Measurements from ENCODE around the gene UBTD2.
"Not testable (repeated sequence)": the region's sequence is repeated elsewhere in the genome, so short reads cannot be mapped to it uniquely, and the experiment has no call there.

The UBTD2 gene

GRCh38 chr5:172305380-172305779 is 21.8 kb upstream of the UBTD2 start:
- no peak for DNase-seq (ENCODE audit: low read depth in 1 of 2, low spot score in 1 of 2)
- TF ChIP-seq JUND (IDR thresholded peaks at IDR 0.05; ENCODE audit: low read depth), result no peak
- in situ Hi-C loops (cut with HindIII; ENCODE audit: low pct_unique_long_range_greater_than_20kb, low sequenced_read_pairs), result no loop called here

- TF ChIP-seq JUND (IDR thresholded peaks at IDR 0.05; ENCODE audit: low read depth), result no peak
- peak in 1 of 2 experiments; percentile 70 for DNase-seq (ENCODE audit: low read depth in 1 of 2, low spot score in 1 of 2)
- in situ Hi-C loops (cut with HindIII; ENCODE audit: low pct_unique_long_range_greater_than_20kb, low sequenced_read_pairs), result no loop called here
Observed at GRCh38 chr5:172303572-172304335, 20.2 kb upstream of the UBTD2 start.

- no peak for TF ChIP-seq JUND (IDR thresholded peaks at IDR 0.05; ENCODE audit: low read depth)
- no peak for DNase-seq (ENCODE audit: low read depth in 1 of 2, low spot score in 1 of 2)
- in situ Hi-C loops (cut with HindIII; ENCODE audit: low pct_unique_long_range_greater_than_20kb, low sequenced_read_pairs), result no loop called here
Observed at GRCh38 chr5:172303162-172303561, 19.6 kb upstream of the UBTD2 start.

- no peak for TF ChIP-seq JUND (IDR thresholded peaks at IDR 0.05; ENCODE audit: low read depth)
- DNase-seq (ENCODE audit: low read depth in 1 of 2, low spot score in 1 of 2), result no peak
- in situ Hi-C loops (cut with HindIII; ENCODE audit: low pct_unique_long_range_greater_than_20kb, low sequenced_read_pairs), result no loop called here
Observed at GRCh38 chr5:172302047-172302710, 18.6 kb upstream of the UBTD2 start.

- no peak for TF ChIP-seq JUND (IDR thresholded peaks at IDR 0.05; ENCODE audit: low read depth)
- in situ Hi-C loops (cut with HindIII; ENCODE audit: low pct_unique_long_range_greater_than_20kb, low sequenced_read_pairs), result no loop called here
- no peak for DNase-seq (ENCODE audit: low read depth in 1 of 2, low spot score in 1 of 2)
Observed at GRCh38 chr5:172299916-172300439, 16.4 kb upstream of the UBTD2 start.

- in situ Hi-C loops (cut with HindIII; ENCODE audit: low pct_unique_long_range_greater_than_20kb, low sequenced_read_pairs), result no loop called here
- no peak for TF ChIP-seq JUND (IDR thresholded peaks at IDR 0.05; ENCODE audit: low read depth)
- no peak for DNase-seq (ENCODE audit: low read depth in 1 of 2, low spot score in 1 of 2)
Observed at GRCh38 chr5:172294831-172295230, 11.3 kb upstream of the UBTD2 start.

- in situ Hi-C loops (cut with HindIII; ENCODE audit: low pct_unique_long_range_greater_than_20kb, low sequenced_read_pairs), result no loop called here
- TF ChIP-seq JUND (IDR thresholded peaks at IDR 0.05; ENCODE audit: low read depth), result no peak
- no peak for DNase-seq (ENCODE audit: low read depth in 1 of 2, low spot score in 1 of 2)
Observed at GRCh38 chr5:172293745-172294342, 10.3 kb upstream of the UBTD2 start.

GRCh38 chr5:172293054-172293744 is 9.6 kb upstream of the UBTD2 start:
- in situ Hi-C loops (cut with HindIII; ENCODE audit: low pct_unique_long_range_greater_than_20kb, low sequenced_read_pairs), result no loop called here
- TF ChIP-seq JUND (IDR thresholded peaks at IDR 0.05; ENCODE audit: low read depth), result no peak
- DNase-seq (ENCODE audit: low read depth in 1 of 2, low spot score in 1 of 2), result peak; percentile 49 to 89

- DNase-seq (ENCODE audit: low read depth in 1 of 2, low spot score in 1 of 2); in situ Hi-C loops (cut with HindIII; ENCODE audit: low pct_unique_long_range_greater_than_20kb, low sequenced_read_pairs): not testable (repeated sequence)
Observed at GRCh38 chr5:172291837-172292236, 8.3 kb upstream of the UBTD2 start.

GRCh38 chr5:172288465-172288864 is 4.9 kb upstream of the UBTD2 start:
- no peak for DNase-seq (ENCODE audit: low read depth in 1 of 2, low spot score in 1 of 2)
- no peak for TF ChIP-seq JUND (IDR thresholded peaks at IDR 0.05; ENCODE audit: low read depth)
- in situ Hi-C loops (cut with HindIII; ENCODE audit: low pct_unique_long_range_greater_than_20kb, low sequenced_read_pairs), result no loop called here

GRCh38 chr5:172287140-172287539 is 3.6 kb upstream of the UBTD2 start:
- in situ Hi-C loops (cut with HindIII; ENCODE audit: low pct_unique_long_range_greater_than_20kb, low sequenced_read_pairs); DNase-seq (ENCODE audit: low read depth in 1 of 2, low spot score in 1 of 2): not testable (repeated sequence)

GRCh38 chr5:172285226-172286143 is 1.9 kb upstream of the UBTD2 start:
- in situ Hi-C loops (cut with HindIII; ENCODE audit: low pct_unique_long_range_greater_than_20kb, low sequenced_read_pairs), result no loop called here
- TF ChIP-seq JUND (IDR thresholded peaks at IDR 0.05; ENCODE audit: low read depth), result no peak
- no peak for DNase-seq (ENCODE audit: low read depth in 1 of 2, low spot score in 1 of 2)

Measured in T47D (cell line).